RPMI7951 (cell line): ENCODE measurements around the gene PMS1. TPM values are rescaled to one million over a fixed set of nuclear protein-coding genes. Genes with fewer than 3 reads are reported as not detected.
"Not testable (repeated sequence)": the region's sequence is repeated elsewhere in the genome, so short reads cannot be mapped to it uniquely, and the experiment has no call there.

Experiments used
- DNase-seq: peaks from one replicate; pipeline ENCODE4 v3.0.0-alpha.2; 2012; ENCODE audit warnings: low read depth
- total RNA-seq: library from RNA; depleted of rRNA; stranded (reverse); fragments of >200 nt; shearing (Covaris generic); gene quantifications from 2 replicates; pipeline ENCODE4 v1.2.3, GENCODE V29; 2014; rRNA removed

Gene PMS1
- total RNA-seq: 27.3 and 30.3 TPM in 2 replicates

DNA sequence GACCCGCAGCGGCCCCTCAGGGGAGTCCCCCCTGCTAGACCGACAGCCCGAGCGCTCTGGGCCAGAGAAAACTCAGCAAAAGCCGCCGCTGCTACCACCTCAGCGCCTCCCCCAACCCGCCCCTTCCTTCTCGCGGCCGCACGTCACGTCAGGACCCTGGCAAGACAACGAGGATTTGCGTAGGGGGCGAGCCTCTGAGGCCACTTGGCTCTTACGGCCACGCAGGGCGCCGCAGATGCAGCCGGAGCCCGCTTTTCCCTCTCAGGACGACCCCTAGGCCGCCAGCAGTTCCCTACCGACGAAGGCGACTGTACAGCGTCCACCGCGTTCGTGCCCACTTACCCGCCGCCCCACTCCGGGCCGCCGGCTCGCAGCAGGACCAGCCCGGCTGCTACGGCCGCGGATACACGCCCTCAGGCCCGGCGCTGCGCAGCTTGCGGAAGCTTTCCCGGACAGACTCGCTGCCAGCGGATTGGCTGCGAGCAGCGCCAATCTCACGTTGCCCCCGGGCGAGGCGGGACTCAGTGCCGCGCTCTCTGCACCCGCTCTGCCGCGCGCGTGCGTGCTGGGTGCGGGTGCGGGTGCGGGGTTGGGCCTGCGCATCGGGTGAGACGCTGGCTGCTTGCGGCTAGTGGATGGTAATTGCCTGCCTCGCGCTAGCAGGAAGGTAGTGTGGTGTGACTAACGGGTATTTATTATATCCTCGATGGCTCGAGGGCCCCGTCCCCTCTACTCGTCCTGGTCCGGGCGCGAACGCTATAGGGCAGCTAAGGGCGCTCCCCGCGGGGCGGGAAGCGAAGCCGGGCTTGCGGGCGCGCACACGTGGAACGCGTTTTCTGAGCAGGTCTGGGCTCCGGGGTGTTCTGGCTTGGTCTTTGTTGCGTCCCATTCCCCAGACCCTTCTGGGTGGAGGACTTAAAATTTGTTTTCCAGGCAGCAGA, at the start of gene PMS1, which contains the start of gene ORMDL1:
Gene PMS1, plus strand, starts transcription at position 524 of the 941 bp plus-strand sequence. CDS start 7,360 bp downstream, outside the sequence.
Gene ORMDL1, minus strand, starts transcription at position 413 of the 941 bp plus-strand sequence. CDS start 1,744 bp downstream, outside the sequence.
- peak; percentile 95 for DNase-seq

GRCh38 chr2:189751080-189751658, 33.1 kb upstream of the PMS1 start:
- peak; percentile 39 for DNase-seq

- no peak for DNase-seq
Measured at GRCh38 chr2:189756311-189756952, 27.8 kb upstream of the PMS1 start.

- DNase-seq: not testable (repeated sequence)
Measured at GRCh38 chr2:189760154-189760553, 24.1 kb upstream of the PMS1 start.

DNA sequence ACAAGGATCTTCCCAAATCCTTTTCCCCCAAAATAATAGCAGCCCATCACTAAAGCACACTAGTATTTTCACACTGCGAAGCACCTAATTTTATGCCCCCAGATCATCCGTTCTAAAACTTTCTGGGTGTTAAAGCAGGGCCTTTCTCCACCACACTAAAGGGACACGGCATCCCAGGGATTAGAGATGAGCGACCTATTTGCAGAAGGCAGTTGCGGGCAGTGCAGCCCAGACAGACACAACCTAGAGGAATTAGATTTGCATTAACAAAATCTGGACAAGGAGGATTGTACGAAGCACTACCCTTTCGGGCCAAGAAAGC, 22.1 kb upstream of the PMS1 start:
- no peak for DNase-seq

DNA sequence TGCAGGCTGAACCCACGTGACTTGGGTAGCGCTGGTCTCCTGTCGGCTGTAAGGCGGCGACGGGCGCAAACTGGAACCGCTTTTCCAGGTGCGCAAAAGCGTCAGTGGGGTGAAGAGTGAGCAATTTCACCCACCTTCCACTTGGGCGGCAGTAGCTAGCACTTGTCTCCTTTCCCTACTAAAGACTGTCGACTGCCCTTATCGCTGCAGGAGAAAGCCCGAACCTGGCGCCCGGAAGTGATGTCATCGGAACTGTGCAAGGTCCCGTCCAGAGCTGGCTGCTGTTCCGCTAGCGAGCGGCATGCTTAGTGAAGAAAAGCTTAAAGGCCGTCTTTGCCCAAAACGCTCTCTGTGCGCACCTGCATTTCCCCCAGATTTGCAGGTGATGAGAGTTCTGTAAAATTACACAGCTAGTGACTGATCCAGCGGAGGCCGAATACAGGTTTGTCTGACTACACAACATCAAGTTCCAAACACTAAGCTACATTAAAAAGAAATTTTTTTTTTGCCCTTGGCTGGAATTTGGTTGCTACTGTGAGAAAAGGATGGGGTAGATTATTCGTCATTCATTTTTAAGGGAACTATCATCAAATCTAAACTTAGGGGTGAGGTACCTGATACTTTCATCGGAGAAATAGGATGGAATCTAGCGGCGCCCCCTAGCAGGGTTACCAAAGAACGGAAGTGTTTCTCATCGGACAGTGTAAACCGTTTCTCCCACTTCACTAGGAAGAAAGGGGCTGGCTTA, 21.5 kb upstream of the PMS1 start, which contains the start of gene OSGEPL1:
Gene OSGEPL1, minus strand, starts transcription at position 242 of the 748 bp plus-strand sequence. CDS start 1,152 bp downstream, outside the sequence.
- peak; percentile 90 for DNase-seq

- DNase-seq: peak; percentile 27
Measured at GRCh38 chr2:189763908-189764661, 20.2 kb upstream of the PMS1 start.

GRCh38 chr2:189770590-189771322, 13.5 kb upstream of the PMS1 start:
- DNase-seq: no peak

GRCh38 chr2:189772212-189772611, 12.0 kb upstream of the PMS1 start:
- DNase-seq: no peak

GRCh38 chr2:189782221-189782671, 2.0 kb upstream of the PMS1 start:
- DNase-seq: peak; percentile 15

DNA sequence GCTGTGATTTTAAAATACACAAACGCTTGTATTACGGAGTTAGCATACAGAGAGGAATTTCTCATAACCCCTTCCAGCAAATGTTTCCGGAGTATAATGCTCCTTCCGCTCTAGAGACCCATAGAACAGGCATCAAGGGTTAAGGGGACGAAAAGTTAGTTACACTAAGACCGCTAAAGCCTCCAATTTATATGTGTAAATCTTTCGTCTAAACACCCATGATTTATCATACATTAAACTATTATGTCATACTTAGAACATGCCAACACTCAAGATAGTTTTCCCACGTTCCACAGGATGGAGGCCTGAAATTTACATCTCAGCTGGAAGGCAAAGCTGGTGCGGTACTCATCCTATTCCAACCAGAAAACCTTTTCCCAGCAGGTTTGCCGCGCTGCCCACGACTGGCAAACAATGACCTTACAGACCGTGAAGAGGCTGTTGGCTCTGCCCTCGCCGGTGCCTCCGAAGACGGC, 761 bp upstream of the PMS1 start:
- peak; percentile 53 for DNase-seq

- DNase-seq: peak; percentile 91
Measured at GRCh38 chr2:189791338-189792042, 7.2 kb downstream of the PMS1 start.

DNA sequence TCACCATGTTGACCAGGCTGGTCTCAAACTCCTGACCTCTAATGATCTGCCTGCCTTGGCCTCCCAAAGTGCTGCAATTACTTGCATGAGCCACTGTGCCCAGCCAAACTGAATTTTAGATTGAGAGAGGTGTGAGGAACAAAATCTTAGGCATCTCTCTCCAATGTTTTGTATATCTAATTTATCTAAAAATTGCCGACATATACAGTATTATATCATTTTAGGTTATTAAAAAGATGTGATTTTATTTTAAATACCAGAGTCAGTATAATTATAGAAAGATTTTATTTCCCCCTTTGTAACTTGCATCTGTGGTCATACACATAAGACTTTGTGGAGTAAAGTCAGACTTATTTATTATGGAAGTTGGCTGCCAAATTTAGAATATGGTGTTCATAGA, 10.1 kb downstream of the PMS1 start:
- DNase-seq: no peak

DNA sequence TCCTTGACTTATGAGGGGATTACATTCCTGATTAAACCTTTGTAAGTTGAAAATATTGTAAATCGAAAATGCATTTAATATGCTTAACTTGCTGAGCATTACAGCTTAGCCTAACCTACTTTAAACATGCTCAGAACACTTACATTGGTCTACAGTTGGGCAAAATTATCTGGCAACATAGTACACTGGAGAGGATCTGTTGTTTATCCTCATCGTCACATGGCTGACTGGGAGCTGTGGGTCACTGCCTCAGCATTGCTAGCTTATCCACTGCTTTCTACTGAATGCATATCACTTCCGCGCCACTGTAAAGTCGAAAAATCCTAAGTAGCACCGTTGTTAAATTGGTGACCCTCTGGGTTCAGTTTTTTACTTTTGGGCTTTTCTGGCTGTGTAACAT, 13.7 kb downstream of the PMS1 start:
- no peak for DNase-seq

- DNase-seq: peak; percentile 42
Measured at GRCh38 chr2:189798312-189799029, 14.2 kb downstream of the PMS1 start.

DNA sequence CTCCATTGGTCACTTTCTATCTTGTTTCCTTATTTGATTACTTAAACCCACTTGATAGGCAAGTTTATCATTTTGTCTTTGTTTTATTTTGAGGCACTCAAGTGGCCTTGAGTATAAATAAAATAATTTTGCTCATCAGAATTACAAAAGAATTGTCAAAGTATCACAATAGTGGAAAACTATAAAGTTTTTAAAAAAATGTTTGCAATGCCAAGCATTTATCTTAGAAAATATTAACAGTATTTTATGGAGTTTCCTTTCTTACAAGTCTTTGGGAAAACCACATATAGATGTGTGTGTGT, 14.7 kb downstream of the PMS1 start:
- DNase-seq: no peak

GRCh38 chr2:189799531-189799930, 15.3 kb downstream of the PMS1 start:
- DNase-seq: peak; percentile 79

DNA sequence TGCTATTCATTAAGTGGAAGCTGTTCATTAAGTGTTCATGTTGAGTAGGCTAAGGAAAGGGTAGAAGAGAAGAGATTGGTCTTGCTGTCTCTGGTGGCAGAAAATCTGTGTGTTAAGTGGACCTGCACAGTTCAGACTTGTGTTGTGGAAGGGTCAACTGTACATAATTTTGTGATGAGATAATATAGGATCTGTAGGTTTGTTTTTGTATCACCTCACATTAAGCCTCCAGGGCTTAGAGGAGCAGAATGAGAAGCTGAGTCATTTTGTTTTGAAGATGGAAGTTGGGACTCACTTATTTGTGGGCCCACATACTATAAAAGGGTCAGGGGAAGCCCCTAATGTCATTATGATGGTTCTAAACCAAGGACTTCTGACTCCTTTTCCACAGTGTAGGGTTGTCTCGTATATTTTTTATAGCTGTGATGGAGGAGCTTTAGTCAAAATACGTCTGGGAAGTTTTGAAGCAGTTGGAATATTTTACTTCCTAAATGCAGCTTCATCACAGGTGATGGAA, 18.2 kb downstream of the PMS1 start:
- DNase-seq: peak; percentile 7

- DNase-seq: no peak
Measured at GRCh38 chr2:189803431-189803830, 19.2 kb downstream of the PMS1 start.
